IPS DF 4.7 (cell line): ENCODE data around the gene GRID2.
"Not testable (repeated sequence)": the region's sequence is repeated elsewhere in the genome, so short reads cannot be mapped to it uniquely, and the experiment has no call there.

ENCODE experiments used
- DNase-seq: peaks from one replicate; pipeline ENCODE4 v3.0.0-alpha.2; 2013; ENCODE audit warnings: low spot score; ENCODE audit errors: extremely low read depth

The GRID2 gene

DNA sequence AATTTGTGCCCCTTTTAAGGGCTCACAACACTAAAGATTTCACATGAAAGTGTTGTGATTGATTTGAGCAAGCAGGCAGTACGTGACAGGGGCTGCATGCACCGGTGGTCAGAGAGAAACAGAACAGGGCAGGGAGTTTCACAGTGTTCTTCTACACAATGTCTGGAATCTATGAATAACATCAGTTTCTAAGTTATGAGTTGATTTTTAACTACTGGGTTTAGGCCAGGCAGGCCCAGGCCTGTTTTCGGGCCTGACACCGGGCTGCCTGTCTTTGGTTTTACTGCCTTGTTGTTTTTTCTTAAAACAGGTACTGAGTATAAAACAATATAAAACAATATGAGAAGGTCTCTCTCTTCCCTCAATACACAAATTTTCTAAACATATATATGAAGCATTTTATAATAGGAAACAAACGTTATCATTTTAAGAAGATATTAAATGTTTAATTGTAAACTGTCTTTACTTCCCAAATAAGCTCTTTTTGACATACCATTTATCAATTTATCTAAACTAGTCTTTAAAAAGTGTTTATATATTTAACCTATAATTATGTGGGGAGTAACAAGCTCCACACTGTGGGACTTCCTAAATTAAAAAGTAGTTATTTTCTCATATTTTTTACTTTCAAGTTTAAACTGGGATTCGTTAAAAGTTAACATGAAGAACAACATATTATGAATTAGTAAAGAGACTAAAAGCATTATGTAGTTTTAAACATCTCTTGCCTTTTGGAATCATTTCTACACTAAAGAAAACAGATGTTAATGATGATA, 997.2 kb downstream of the GRID2 start:
- DNase-seq: not testable (repeated sequence)

DNA sequence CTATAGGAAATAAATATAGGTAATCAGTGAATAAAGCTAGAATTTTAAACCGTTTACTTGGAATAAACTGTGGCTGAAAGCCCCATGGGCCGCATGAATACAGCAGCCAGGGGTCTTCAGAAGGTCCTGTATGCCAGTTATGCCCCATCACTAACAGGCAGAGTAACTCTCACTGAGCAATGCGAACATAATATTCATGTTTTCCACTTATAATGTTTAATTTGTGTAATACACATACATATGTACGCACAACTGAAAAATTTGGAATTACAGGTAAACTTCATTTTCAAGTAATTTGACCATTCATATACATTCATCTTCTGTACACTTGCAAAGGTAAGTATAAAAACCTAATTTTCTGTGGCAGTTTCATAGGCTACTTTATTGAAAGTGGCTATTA, 998.5 kb downstream of the GRID2 start:
- no peak for DNase-seq

GRCh38 chr4:93303440-93303839, 999.7 kb downstream of the GRID2 start:
- no peak for DNase-seq

- DNase-seq: no peak
Observed at GRCh38 chr4:93312299-93312698, 1008.5 kb downstream of the GRID2 start.

- no peak for DNase-seq
Observed at GRCh38 chr4:93313197-93313596, 1009.4 kb downstream of the GRID2 start.

GRCh38 chr4:93317057-93317456, 1013.3 kb downstream of the GRID2 start:
- DNase-seq: no peak

DNA sequence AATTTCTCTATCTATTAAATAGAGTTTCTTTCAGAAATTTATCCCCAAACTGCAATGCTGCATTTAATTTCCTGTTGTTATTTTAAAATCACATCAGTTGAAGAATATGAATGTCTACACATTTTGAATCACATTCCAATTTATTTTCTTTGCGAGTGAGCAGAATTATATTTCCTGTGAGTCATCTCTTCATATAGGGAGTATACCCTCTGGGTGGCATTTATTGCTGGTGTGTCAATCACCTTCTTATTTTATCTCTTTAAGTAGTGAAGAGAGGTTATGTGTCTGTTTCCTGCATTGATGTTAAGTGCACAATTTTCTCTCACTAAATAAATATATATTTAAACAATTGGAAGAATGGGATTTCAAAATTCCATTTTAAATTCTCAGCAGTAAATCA, 1013.8 kb downstream of the GRID2 start:
- DNase-seq: no peak

DNA sequence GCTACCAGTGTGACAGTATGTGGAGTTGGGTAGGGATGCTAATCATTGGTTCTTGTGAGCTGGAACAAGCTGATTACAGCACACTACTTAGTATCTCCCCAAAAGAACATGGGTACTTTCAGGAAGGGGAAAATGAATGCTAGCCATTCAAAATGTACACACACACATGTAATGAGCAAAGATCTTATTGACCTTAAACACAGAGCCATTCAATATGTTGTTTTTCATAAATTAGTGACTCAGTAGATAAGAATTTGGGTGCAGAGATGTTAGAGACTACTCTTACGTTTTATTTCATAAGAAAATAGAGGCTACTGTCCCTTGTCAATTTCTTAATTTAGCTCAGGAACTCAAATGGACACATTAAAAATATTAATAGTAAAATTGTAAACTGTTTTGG, 1015.3 kb downstream of the GRID2 start:
- DNase-seq: no peak

- DNase-seq: no peak
Observed at GRCh38 chr4:93320356-93320755, 1016.6 kb downstream of the GRID2 start.

- no peak for DNase-seq
Observed at GRCh38 chr4:93327346-93327745, 1023.6 kb downstream of the GRID2 start.

GRCh38 chr4:93334003-93334402, 1030.2 kb downstream of the GRID2 start:
- no peak for DNase-seq

- DNase-seq: no peak
Observed at GRCh38 chr4:93337196-93337595, 1033.4 kb downstream of the GRID2 start.

DNA sequence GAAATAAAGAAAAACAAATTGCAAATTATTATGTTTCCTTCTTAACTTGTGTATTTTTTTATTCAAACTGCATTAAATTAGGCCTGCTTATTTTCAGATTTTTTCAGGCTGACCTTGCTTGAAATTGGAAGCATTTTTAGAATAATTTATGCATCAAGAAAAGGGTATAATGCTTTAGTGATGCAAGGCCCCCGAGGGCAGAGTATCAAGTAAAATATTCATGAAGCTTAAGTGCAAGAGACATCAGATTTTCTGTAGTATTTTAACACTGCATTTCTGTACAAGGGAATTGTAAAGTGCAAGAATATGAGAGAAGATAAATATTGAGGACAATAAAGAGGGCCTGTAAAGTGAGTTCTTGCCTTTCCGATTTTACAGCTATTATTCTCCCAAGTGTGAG, 1039.0 kb downstream of the GRID2 start:
- no peak for DNase-seq

DNA sequence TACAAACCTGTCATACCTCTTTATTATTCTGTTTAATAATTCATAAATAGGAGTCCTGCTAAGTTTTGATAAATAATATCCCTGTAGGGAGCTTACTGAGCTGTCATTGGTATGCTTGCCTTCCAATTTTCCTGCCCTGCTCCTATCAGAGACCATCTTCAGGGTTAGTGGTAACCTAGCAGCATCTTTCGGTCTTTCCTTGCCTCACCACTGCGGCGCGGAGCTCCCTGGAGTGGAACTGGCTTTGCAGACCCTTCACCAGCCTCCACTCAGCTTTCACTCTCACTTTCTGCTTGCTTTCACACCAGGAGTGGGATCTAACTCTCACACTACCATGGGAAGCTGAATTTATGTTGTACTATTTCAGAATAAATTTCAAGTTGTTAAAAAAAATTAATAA, 1043.1 kb downstream of the GRID2 start:
- DNase-seq: no peak

GRCh38 chr4:93348896-93349295, 1045.1 kb downstream of the GRID2 start:
- DNase-seq: no peak

DNA sequence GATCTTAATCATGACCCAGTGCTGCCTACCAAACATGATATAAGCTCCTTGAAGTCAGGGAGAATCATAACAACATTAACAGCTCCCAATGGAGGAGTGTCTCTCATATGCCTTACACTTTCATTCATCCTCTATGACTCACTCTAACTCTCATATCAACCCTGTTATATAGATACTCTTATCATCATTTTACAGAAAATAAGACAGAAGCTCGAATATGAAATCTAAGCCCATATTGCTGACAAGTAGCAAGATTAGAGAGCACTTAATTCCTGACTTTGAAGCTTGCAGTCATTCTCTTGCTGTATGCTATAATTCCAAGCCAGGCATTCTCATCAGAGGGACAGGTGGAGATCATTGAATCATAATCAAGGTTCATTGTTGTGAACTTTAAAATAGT, 1048.1 kb downstream of the GRID2 start:
- DNase-seq: no peak

DNA sequence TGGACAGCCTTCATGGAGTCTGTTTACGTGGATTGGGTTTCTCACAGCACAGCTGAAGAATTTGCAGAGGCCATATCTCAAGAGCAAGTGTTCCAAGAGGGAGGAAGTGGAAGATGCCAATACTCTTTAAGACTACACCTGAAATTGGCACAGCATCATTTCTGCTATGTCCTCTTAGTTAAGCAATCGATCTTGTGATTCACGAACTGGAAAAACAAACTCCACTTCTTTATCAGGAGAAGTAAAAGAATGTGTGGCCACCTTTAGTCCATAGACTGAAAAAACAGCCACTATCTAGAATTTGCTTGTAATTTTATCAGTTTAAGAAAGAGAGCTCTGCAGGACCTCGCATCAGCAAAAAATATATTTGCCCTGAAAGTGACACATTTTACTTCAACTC, 1051.6 kb downstream of the GRID2 start:
- DNase-seq: no peak

DNA sequence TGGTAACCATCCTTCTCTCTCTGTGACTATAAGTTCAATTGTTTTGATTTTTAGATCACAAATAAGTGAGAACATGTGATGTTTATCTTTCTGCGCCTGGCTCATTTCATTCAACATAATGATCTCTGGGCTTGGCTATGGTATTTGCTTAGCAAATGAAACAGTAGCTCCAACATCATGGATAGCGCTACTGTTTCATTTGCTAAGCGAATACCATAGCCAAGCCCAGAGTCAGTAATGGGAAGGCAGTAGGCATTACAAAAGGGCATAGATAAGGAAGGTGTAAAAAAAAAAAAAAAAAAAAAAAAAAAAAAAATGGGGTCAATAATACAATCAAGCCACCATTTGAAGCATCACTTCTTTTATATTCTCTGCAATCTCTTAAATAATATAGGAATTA, 1055.8 kb downstream of the GRID2 start:
- no peak for DNase-seq

- DNase-seq: peak; percentile 16
Observed at GRCh38 chr4:93366169-93366755, 1062.5 kb downstream of the GRID2 start.

DNA sequence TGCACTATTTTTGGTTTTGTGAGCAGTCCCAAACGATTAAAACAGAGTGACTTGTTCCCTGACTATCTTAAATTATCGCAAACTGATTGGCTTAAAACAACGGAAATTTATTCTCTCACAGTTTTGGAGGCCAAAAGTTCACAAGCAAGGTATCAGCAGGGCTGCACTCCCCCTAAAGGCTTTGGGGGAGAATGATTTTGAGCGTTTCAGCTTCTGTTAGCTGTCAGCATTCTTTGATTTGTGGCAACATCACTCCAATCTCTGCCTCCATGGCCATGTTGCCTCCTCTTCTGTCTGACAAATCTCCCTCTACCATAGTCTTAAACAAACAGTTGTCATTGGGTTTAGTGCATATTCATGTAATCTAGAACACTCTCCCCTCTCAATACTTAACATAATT, 1065.2 kb downstream of the GRID2 start:
- DNase-seq: no peak

DNA sequence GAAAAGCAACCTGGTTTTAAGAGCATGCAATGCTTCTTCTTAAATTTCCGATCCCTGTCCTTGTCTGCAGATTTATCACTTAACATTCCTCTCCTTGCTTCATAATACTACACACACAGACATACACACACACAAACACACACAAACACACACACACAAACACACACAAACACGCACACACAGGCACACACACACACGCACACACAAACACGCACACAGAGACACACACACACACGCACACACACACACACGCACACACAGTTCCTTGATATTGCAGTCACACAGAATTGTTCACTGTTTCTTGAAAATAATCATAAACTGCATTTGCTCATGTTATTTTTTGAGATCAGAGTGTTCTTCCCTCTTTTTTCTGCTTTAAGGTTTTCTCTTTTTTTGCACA, 1066.5 kb downstream of the GRID2 start:
- no peak for DNase-seq

GRCh38 chr4:93373893-93374860, 1070.4 kb downstream of the GRID2 start:
- no peak for DNase-seq
